Thymus (tissue), 11 donors: ENCODE data around the gene RXFP1. TPM values are rescaled to one million over a fixed set of nuclear protein-coding genes. Genes with fewer than 3 reads are reported as not detected.

Source experiments
- DNase-seq, 9 donors: peaks; one replicate each; pipeline ENCODE4 v3.0.0-alpha.2; 2013; ENCODE audit warnings: low spot score in 9 of 9, low read depth in 6 of 9, missing footprints in 1 of 9
- H3K27ac ChIP-seq, 2 donors: one replicate each; pipeline ENCODE4 v1.5.1; 2013; ENCODE audit warnings: control low read depth in 1 of 2, low read depth in 1 of 2, low read length in 1 of 2, mild to moderate bottlenecking in 1 of 2, moderate library complexity in 1 of 2
- H3K27me3 ChIP-seq, 2 donors: one replicate each; pipeline ENCODE4 v1.5.1; 2013; ENCODE audit warnings: low read length in 1 of 2; ENCODE audit not compliant: control insufficient read depth in 2 of 2, insufficient read depth in 1 of 2
- H3K36me3 ChIP-seq, 2 donors: one replicate each; pipeline ENCODE4 v1.5.1; 2013; ENCODE audit warnings: low read length in 1 of 2, mild to moderate bottlenecking in 1 of 2, moderate library complexity in 1 of 2; ENCODE audit not compliant: control insufficient read depth in 2 of 2, insufficient read depth in 2 of 2
- H3K4me1 ChIP-seq, 2 donors: one replicate each; pipeline ENCODE4 v1.5.1; 2013; ENCODE audit warnings: low read length in 2 of 2; ENCODE audit not compliant: control insufficient read depth in 2 of 2, insufficient read depth in 2 of 2
- H3K4me3 ChIP-seq, 2 donors: one replicate each; pipeline ENCODE4 v1.5.1; 2013; ENCODE audit warnings: low read length in 2 of 2, control low read depth in 1 of 2, mild to moderate bottlenecking in 1 of 2
- H3K9me3 ChIP-seq, 2 donors: one replicate each; pipeline ENCODE4 v1.5.1; 2013; ENCODE audit warnings: low read length in 1 of 2, mild to moderate bottlenecking in 1 of 2; ENCODE audit not compliant: control insufficient read depth in 2 of 2, insufficient read depth in 1 of 2
- WGBS: extraction: QIAGEN DNeasy Blood & Tissue Kit; methylation state at CpG from one replicate; pipeline ENCODE4 v1.1.7; 2013; 5-methylcytosine and 5-hydroxymethylcytosine counted together
- polyA plus RNA-seq: library from polyadenylated mRNA; stranded (reverse); fragments of 200-250 nt; gene quantifications from one replicate; pipeline ENCODE4 v1.2.3, GENCODE V29; 2013
- total RNA-seq: library from RNA; stranded (reverse); fragments of 120-200 nt; gene quantifications from one replicate; pipeline ENCODE4 v1.2.4, GENCODE V29; 2013
- donor health status: healthy.

RXFP1 gene
- total and polyA plus RNA-seq, 2 donors = 0.02 to 0.05 TPM

DNA sequence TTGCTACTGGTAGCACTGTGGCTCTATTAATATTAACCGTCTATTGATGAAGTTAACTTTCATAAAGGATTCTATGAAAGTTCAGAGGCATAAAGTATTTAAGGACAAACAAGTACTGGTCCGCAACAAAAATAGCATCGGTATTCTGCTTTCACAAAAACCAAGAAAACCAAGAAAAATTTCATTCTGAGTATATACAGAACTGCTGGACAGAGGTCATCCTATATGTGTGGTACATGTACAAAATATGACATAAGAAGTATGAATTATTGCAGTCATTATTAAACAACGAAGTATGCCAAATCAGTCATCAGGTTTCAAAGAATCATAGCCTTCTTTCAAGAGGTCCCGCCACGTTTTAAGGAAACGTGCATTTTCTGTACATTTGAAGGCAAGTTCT, 147.6 kb downstream of the RXFP1 start:
- no peak for DNase-seq
- H3K4me3 ChIP-seq = no peak overlapping the region
- no peak overlapping the region for H3K27ac ChIP-seq
- no peaks in the 10 kb centered on the region for H3K27me3 ChIP-seq
- peaks cover 5 to 17% of the 10 kb centered on the region in 2 donors for H3K4me1 ChIP-seq
- peaks cover 0 to 2% of the 10 kb centered on the region in 2 donors for H3K36me3 ChIP-seq
- H3K9me3 ChIP-seq = no peaks in the 10 kb centered on the region
- 94% methylated on average over 7 of the region's 7 CpGs for WGBS

DNA sequence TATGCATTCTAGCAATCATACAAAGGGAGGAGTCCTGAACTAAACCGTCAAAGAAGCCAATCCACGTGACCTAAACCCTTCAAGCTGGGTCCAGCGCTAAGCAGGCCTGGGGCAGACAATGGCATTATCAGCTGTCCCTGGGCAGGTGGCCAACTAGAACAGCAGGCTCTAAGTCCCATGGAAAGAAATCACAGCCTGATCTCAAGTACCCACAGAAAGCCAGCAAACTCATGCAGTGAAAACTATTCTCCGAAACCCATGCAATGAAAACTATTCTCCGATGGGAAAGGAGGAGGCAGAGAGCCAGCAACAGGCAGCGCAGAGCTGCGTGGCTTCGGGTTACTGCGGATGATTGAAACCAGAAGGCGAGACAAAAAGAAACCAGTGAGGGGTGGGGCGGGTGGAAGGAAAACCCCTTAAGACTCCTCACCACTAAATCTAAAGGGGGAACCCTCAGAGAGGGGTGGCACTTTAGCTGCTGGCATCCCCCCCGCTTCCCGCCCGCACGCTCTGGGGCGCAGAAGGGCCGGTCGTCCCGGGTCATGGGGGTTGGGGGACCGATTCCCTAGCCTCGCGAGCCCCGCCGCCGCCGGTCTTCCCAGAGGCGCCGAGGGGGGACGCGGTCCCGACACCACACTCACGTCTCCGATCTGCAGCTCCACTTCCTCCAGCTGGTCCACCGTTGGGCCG, 149.4 kb downstream of the RXFP1 start:
- no peaks in the 10 kb centered on the region for H3K36me3 ChIP-seq

DNA sequence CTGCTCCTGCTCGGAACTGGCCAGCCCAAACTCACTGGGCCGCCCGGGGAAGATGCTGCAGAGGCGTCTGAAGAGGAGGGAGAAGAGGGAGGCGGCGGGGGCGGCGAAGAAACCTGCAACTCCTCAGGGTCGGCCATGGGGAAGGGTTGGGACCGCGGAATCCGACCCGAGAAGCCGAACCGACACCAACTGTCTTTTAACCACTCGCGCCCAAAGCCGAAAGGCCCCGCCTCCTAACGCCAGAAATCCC, 149.9 kb downstream of the RXFP1 start, which contains the start of gene C4orf46:
C4orf46 (minus strand) TSS at position 223 of the 250 bp plus-strand sequence; CDS start at position 137, 86 bp downstream.
- WGBS = under 1% methylated on average over 20 of the region's 20 CpGs
- no peaks in the 10 kb centered on the region for H3K27me3 ChIP-seq
- DNase-seq = no peak

More for the DNA sequence above, 149.4 kb downstream of the RXFP1 start:
- peak in 8 of 9 donors; percentile 5 to 72 (median 30) for DNase-seq
- Histone ChIP-seq H3K9me3 (no peaks in the 10 kb centered on the region), H3K27ac (peak overlapping the region; percentile 97 to 98), H3K27me3 (no peaks in the 10 kb centered on the region), H3K4me3 (peak overlapping the region; percentile 83 to 95), H3K4me1 (peaks cover 5 to 17% of the 10 kb centered on the region in 2 donors)
- under 1% methylated on average over 35 of the region's 35 CpGs for WGBS

DNA sequence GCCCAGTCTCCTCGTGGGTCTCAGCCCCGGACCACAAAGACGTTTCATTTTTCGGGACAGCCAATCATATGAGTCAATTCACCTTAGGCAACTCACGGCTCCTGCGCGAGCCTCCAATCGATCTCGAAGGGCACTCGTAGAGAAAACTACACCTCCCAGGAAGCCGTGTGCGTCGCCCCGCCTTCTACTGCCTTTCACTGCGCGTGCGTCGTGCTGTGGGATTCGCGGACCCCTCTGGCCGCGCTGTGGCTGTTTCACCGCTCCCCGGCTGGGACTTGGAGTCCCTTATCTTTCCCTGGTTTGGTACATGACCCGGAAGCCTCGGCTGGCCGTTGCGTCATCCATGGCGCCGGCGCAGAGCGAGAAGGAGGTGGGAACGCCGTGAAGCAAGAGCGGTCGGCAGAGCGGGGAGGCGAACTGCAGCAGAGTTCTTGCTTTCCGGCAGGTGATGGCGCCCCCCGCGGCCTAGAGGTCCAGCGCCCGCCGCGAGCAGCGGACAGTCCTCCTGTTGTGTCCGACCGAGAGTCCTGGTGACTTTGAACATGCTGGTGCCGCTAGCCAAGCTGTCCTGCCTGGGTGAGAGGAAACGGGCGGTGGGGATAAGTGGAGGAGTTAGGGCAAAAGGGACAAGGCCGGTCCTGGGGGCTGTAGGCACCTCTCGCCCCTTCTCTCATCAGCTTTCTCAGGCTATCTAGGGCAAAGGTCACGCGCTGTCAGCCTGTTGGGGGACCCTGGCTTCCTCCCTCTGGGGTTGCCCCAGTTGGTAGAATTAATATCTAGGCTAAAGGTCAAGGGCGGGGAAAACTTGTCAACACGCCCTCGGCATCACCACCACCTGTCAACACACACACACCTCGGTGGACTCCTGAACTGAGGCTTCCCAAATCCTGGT, 150.5 kb downstream of the RXFP1 start, which contains the start of gene ETFDH:
ETFDH (plus strand) TSS at position 382 of the 892 bp plus-strand sequence; CDS start at position 543, 161 bp downstream.
- under 1% methylated on average over 60 of the region's 60 CpGs for WGBS

More for the DNA sequence above, 149.9 kb downstream of the RXFP1 start, which contains the start of gene C4orf46:
- Histone ChIP-seq H3K27ac (peak within 1 kb of the TSS; percentile 97 to 98), H3K4me3 (peak within 1 kb of the TSS; percentile 83 to 95), H3K4me1 (peaks cover 5 to 17% of the 10 kb centered on the region in 2 donors), H3K36me3 (no peaks in the 10 kb centered on the region), H3K9me3 (no peaks in the 10 kb centered on the region)

DNA sequence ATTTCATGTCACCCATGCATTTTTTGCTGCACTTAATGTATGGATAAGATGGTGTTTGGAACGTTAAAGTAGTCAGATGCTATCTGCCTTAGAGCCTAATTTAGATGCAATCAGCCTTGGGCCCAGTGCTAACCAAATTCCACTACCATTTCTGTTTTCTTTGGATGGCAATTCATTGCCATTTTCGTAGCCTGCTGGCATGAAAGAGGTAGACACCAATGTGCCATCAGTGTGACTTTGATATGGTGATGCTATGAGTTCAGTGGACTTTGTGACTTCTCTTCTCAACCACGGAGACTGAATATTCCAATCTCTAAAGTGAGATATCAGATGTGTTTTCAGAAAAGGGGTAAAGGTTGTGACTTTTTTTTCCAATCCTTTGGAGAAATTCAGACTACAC, 152.0 kb downstream of the RXFP1 start:
- Histone ChIP-seq H3K4me3 (no peak overlapping the region), H3K36me3 (no peaks in the 10 kb centered on the region), H3K27ac (no peak overlapping the region), H3K4me1 (peaks cover 5 to 17% of the 10 kb centered on the region in 2 donors), H3K9me3 (no peaks in the 10 kb centered on the region), H3K27me3 (no peaks in the 10 kb centered on the region)
- no peak for DNase-seq
- 97% methylated on average over 3 of the region's 3 CpGs for WGBS

More for the DNA sequence above, 150.5 kb downstream of the RXFP1 start, which contains the start of gene ETFDH:
- Histone ChIP-seq H3K9me3 (no peaks in the 10 kb centered on the region), H3K36me3 (no peaks in the 10 kb centered on the region), H3K27me3 (no peaks in the 10 kb centered on the region), H3K27ac (peak within 1 kb of the TSS; percentile 97 to 98), H3K4me3 (peak within 1 kb of the TSS; percentile 83 to 95), H3K4me1 (peaks cover 5 to 17% of the 10 kb centered on the region in 2 donors)
- peak; percentile 95 to 99 (median 98) for DNase-seq

DNA sequence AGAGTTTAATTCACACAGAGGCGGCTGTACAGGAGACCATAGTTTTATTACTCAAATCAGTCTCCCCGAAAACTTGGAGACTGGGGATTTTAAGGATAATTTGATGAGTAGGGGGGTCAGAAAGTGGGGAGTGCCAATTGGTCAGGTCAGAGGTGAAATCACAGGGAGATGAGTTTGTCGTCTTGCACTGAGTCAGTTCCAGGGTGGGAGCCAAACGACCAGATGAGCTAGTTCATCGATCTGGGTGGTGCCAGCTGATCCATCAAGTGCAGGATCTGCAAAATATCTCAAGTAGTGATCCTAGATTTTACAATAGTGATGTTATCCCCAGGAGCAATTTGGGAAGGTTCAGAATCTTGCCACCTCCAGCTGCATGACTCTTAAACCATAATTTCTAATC, 154.4 kb downstream of the RXFP1 start:
- no peak for DNase-seq
- 98% methylated on average over 5 of the region's 5 CpGs for WGBS
- peaks cover 0 to 2% of the 10 kb centered on the region in 2 donors for H3K36me3 ChIP-seq
- H3K4me3 ChIP-seq = no peak overlapping the region
- peaks cover 0 to 8% of the 10 kb centered on the region in 2 donors for H3K4me1 ChIP-seq
- H3K27ac ChIP-seq = no peak overlapping the region
- H3K9me3 ChIP-seq = no peaks in the 10 kb centered on the region
- no peaks in the 10 kb centered on the region for H3K27me3 ChIP-seq

DNA sequence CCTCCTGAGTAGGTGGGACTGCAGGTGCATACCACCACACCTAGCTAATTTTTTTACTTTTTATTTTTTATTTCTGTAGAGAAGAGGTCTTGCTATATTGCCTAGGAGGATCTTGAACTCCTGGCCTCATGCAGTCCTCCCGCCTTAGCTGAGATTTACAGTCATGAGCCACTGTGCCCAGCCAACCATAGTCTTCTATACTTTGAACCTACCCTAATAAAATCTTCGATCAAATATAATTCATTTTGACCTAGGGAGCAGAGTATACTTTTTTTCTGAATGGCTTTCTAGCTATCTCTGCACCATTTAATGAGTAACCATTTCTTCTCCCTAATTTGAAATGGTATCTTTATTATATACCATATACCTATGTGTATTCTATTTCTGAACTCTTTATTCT, 157.1 kb downstream of the RXFP1 start:
- Histone ChIP-seq H3K27me3 (no peaks in the 10 kb centered on the region), H3K9me3 (no peaks in the 10 kb centered on the region), H3K36me3 (peaks cover 0 to 6% of the 10 kb centered on the region in 2 donors), H3K4me1 (no peaks in the 10 kb centered on the region), H3K4me3 (no peak overlapping the region), H3K27ac (no peak overlapping the region)
- 97% methylated on average over 2 of the region's 2 CpGs for WGBS
- no peak for DNase-seq

DNA sequence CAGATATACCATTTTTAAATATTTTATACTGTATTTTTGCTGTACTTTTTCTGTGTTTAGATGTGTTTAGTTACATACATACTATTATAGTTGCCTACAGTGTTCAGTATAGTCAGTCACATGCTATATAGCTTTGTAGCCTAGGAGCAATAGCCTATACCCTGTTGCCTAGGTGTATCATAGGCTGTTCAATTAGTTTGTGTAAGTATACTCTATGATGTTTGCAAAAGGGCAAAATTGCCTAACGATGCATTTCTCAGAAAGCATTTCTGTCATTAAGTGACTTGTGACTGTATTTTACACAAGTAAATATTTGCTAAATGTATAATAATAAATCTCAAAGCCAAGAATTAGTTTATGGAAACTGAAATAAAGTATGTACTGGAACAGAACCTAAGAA, 159.9 kb downstream of the RXFP1 start:
- 100% methylated on average over 1 of the region's 1 CpG for WGBS

DNA sequence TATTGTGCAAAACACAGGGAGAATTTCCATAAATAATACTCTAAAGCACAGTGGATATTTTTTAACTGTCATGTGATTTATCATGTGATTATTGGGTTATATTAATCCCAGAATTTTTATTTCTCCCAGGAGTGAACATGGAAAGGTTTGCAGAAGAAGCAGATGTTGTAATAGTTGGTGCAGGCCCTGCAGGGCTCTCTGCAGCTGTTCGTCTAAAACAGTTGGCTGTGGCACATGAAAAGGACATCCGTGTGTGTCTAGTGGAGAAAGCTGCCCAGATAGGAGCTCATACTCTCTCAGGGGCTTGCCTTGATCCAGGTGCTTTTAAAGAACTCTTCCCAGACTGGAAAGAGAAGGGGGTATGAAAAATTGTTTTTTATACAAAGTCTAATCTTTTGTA, 160.4 kb downstream of the RXFP1 start:
- Histone ChIP-seq H3K4me3 (no peak overlapping the region), H3K27ac (no peak overlapping the region), H3K9me3 (no peaks in the 10 kb centered on the region), H3K27me3 (no peaks in the 10 kb centered on the region), H3K4me1 (no peaks in the 10 kb centered on the region), H3K36me3 (peaks cover 9 to 11% of the 10 kb centered on the region in 2 donors)
- WGBS = 91% methylated on average over 2 of the region's 2 CpGs
- no peak for DNase-seq

More for the DNA sequence above, 159.9 kb downstream of the RXFP1 start:
- no peaks in the 10 kb centered on the region for H3K27me3 ChIP-seq
- H3K4me3 ChIP-seq = no peak overlapping the region
- peaks cover 5 to 7% of the 10 kb centered on the region in 2 donors for H3K36me3 ChIP-seq
- no peaks in the 10 kb centered on the region for H3K9me3 ChIP-seq
- no peak for DNase-seq
- no peaks in the 10 kb centered on the region for H3K4me1 ChIP-seq
- no peak overlapping the region for H3K27ac ChIP-seq
